ENCODE data around the gene FRMD5.

GRCh38 chr15:44125879-44126278 is 69.2 kb downstream of the FRMD5 start:
- TF ChIP-seq CTCF (conservative IDR thresholded peaks at IDR 0.05) (no peak), EZH2 (IDR thresholded peaks at IDR 0.05; ENCODE audit: low read depth) (no peak)
